GM20431 (cell line): Measurements from ENCODE around the gene TMEM14A.

Source experiments
- in situ Hi-C: fragments of 300-500 bp; cut with MseI, MboI; formaldehyde crosslinking; loops from one replicate; pipeline ENCODE4 v1.15.0; 2020; ENCODE audit warnings: low sequenced_read_pairs; ENCODE audit not compliant: unreplicated experiment

The TMEM14A gene

DNA sequence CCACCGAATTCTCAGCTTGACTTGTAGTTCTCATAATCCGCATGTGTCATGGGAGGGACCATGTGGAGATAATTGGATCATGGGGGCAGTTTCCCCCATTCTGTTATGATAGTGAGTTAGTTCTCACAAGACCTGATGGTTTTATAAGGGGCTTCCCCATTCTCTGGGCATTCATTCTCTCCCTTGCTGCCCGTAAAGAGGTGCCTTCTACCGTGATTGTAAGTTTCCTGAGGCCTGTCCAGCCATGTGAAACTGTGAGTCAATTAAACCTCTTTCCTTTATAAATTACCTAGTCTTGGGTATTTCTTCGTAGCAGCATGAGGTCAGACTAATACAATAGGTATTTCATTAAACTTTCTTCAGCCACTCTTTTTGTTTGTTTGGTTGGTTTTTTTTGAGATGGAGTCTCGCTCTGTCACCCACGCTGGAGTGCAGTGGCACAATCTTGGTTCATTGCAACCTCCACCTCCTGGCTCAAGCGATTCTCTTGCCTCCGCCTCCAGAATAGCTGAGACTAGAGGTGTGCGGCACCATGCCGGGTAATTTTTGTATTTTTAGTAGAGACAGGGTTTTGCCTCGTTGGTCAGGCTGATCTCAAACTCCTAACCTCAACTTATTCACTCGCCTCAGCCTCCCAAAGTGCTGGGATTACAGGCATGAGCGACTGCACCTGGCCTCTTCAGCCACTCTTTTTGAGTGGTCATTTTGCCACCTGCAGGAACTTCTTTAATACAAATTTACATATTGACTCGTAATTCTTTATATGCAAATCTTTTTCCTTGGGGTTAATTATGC lies 56.0 kb downstream of the TMEM14A start:
- in situ Hi-C loops: no loop called here

DNA sequence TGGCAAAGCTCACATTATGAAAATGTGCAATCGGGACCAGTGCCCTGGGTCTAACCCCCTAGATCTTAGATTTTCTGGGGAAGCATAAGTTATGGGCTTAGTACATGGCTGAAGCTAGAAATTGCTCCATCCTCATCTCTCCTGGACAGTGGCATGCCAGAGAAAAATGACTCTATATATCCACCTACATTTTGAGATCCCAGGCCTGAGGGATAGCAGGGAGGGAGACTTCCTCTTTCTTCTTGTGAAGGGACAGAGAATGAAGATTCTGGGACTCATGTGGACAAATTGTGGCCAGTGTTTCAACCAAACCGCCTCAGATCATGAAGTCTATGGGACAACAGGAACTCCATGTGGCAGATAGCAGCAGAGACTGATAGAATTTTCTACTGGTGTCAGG lies 57.0 kb downstream of the TMEM14A start:
- in situ Hi-C loops: no loop called here

DNA sequence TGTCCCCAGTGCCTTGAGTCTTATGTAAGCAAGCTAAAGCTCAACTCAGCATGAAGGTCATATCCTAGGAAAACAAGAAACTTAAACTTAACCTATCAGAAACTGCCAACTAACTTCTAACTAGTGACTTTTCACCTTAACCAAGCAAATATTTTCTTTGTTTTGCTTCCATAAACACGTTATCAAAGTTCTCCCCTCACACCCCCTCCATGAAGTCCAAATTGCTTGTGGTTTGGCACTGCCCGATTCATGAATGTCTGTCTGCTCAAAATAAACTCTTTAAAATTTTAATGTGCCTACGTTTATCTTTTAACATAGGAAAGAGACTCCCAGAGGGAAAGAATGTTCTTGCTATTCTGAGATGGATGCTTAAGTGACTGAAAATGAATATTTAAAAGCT lies 57.5 kb downstream of the TMEM14A start:
- in situ Hi-C loops: no loop called here

DNA sequence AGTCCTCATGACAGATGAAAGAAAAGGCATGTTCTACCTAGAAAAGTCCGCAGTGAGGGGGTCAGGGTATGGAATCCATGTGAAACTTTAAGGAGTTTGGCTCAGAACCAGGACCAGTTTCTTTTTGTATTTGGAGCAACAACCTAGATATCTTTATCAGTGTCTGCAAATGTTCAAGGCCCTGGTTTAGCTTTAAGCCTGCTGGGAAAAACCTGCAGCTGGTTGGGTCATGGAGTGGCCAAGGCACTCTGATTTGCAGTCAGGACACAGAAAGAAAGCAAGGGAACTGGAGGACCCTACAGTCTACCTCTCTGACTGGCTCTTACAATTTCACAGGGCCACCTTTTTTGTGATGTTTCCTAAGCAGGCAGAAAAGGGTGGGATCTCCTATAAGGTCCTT lies 58.7 kb downstream of the TMEM14A start:
- in situ Hi-C loops: no loop called here

DNA sequence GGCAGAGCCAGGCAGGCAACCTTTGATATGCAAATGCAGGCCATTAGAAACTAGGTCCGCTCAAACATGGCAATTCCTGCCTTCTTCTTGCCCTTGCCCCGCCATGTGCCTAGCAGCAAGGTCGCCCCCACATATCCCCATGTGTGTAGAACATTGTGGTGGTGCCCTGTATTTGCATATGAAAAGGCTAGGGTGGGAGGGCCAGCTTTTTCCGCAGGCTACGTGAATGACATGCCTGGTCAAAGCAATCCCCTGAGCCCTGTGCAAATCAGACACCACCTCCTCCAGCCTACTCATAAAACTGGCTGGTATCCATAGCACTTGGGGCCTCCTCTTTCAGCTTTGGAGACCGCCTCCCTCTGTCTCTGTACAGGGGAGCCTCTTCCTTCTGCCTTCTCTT lies 60.8 kb downstream of the TMEM14A start:
- in situ Hi-C loops: no loop called here

DNA sequence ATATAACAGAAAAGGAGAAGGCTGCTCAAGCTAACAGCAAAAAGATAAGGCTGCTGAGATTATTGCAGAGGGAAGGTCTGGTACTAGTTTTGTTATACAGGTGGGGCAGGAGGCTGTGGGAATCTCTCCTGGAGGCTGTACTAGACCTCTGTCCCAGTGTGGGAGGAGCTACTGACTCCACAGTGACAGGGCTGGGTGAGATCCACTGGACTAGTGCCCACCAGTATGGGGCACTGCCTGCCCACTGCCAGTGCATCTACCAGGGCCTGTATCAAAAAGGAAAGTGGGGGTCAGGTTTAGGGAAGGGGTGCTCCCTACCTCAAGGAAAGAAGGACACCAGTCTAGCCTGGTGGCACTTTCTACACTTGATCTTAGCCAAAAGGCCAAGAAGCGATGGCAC lies 62.3 kb downstream of the TMEM14A start:
- in situ Hi-C loops: no loop called here

DNA sequence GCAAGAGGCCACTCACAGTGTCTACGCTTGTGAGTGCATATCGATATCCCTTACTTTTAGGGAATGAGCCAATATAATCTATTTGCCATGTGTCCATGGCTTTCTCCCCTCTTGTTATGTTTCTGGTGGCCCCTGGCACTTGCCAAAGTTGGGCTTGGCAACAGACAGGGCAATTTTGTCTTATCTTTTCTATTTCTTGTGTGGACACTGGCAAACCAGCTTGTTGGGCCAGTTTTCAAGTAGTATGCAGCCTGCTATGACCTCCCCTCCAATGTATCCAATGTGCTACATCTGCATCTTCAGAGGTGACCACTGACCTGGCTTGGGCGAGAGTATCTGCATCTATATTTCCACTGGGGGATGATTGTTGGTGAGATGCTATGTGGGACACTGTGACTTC lies 63.2 kb downstream of the TMEM14A start:
- in situ Hi-C loops: no loop called here

DNA sequence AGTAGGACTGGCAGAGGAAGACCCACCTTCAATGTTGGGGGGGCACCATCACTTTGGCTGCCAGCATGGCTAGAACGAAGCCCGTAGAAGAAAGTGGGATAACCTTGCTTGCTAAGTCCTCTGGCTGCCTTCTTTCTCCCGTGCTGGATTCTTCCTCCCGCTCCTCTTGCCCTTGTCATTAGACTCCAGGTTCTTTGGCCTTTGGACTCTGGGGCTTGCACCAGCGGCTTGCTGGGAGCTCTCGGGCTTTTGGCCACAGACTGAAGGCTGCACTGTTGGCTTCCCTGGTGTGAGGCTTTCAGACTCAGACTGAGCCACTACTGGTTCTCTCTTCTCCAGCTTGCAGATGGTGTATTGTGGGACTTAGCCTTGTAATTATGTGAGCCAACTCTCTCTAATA lies 64.2 kb downstream of the TMEM14A start:
- in situ Hi-C loops: no loop called here

DNA sequence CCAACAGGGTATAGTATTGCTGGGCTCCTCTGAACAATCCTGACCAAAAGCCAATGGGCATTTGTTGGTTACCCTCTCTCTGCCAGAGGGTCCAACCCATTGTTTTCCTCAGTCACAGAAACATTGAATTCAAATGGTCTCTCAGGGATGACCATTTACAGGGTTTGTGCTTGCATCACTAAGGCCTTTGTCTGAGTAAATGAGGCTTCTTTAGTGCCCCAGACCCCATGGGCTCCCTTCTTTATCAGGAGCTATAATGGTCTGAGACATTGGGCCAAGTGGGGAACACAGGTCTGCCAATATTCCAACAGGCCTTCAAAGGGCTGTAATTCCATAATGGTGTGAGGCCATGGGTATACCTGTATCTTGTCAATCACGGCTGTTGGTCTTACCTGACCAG lies 65.2 kb downstream of the TMEM14A start:
- in situ Hi-C loops: no loop called here
